OCI-LY1 (cell line): ENCODE data around the gene GPR22.
A peak's percentile ranks its signal among the peaks of the same experiment; 100 is the strongest.

Experiments used
- H2AFZ ChIP-seq: fragments of 200-600 bp; sonication (generic), shearing (Covaris generic); 2 replicates; pipeline ENCODE4 v1.6.0; 2014; ENCODE audit warnings: antibody characterized with exemption, mild to moderate bottlenecking, low read length
- H3F3A ChIP-seq: fragments of 200-600 bp; sonication (generic), shearing (Covaris generic); 2 replicates; pipeline ENCODE4 v1.6.0; 2014; ENCODE audit warnings: mild to moderate bottlenecking, antibody characterized with exemption, low read length, moderate library complexity; ENCODE audit not compliant: insufficient read depth
- H3K27ac ChIP-seq: fragments of 200-600 bp; sonication (generic); 2 replicates; pipeline ENCODE4 v1.5.1; 2014; ENCODE audit warnings: low read length, mixed run types, mild to moderate bottlenecking, low read depth; ENCODE audit not compliant: poor library complexity, severe bottlenecking
- H3K27me3 ChIP-seq: fragments of 200-600 bp; sonication (generic); 2 replicates; pipeline ENCODE4 v1.6.0; 2014; ENCODE audit warnings: antibody characterized with exemption, mild to moderate bottlenecking, low read length, moderate library complexity; ENCODE audit not compliant: insufficient read depth
- H3K36me3 ChIP-seq: fragments of 200-600 bp; sonication (generic); 2 replicates; pipeline ENCODE4 v1.6.1; 2014; ENCODE audit warnings: mild to moderate bottlenecking, antibody characterized with exemption, low read length, moderate library complexity, mixed read lengths; ENCODE audit not compliant: insufficient read depth
- H3K4me1 ChIP-seq: fragments of 200-600 bp; sonication (generic); 2 replicates; pipeline ENCODE4 v1.5.1; 2014; ENCODE audit warnings: mild to moderate bottlenecking, low read length, moderate library complexity; ENCODE audit not compliant: insufficient read depth, severe bottlenecking
- H3K4me2 ChIP-seq: fragments of 200-600 bp; sonication (generic), shearing (Covaris generic); 2 replicates; pipeline ENCODE4 v1.6.1; 2014; ENCODE audit warnings: low read length
- H3K4me3 ChIP-seq: fragments of 200-600 bp; sonication (generic); 2 replicates; pipeline ENCODE4 v1.5.1; 2014; ENCODE audit warnings: low read length, low read depth, mild to moderate bottlenecking, mixed read lengths; ENCODE audit not compliant: poor library complexity, severe bottlenecking
- H3K79me2 ChIP-seq: fragments of 200-600 bp; shearing (Covaris generic); 2 replicates; pipeline ENCODE4 v1.6.1; 2016; ENCODE audit warnings: mixed run types, low read length, mixed read lengths; ENCODE audit not compliant: insufficient read depth
- H3K9ac ChIP-seq: fragments of 200-600 bp; sonication (generic), shearing (Covaris generic); 2 replicates; pipeline ENCODE4 v1.6.1; 2014; ENCODE audit warnings: mild to moderate bottlenecking, low read length, mixed read lengths
- H3K9me2 ChIP-seq: fragments of 200-600 bp; sonication (generic), shearing (Covaris generic); 2 replicates; pipeline ENCODE4 v1.6.1; 2014; ENCODE audit warnings: low read depth, mild to moderate bottlenecking, low read length, mixed read lengths
- H3K9me3 ChIP-seq: fragments of 200-600 bp; shearing (Covaris generic); 2 replicates; pipeline ENCODE4 v1.6.1; 2014; ENCODE audit warnings: low read length, mixed read lengths
- H4K20me1 ChIP-seq: fragments of 200-600 bp; sonication (generic), shearing (Covaris generic); 2 replicates; pipeline ENCODE4 v1.6.0; 2016; ENCODE audit warnings: mild to moderate bottlenecking, low read length; ENCODE audit not compliant: insufficient read depth
- EZH2 ChIP-seq: fragments of 200-600 bp; sonication (generic), shearing (Covaris generic); IDR thresholded peaks from 2 replicates; pipeline ENCODE4 v1.8.0; 2017; ENCODE audit warnings: borderline replicate concordance, mixed run types, mild to moderate bottlenecking, antibody characterized with exemption, low read length, moderate library complexity, mixed read lengths
- TF ChIP-seq, protein P1 (sequence below): fragments of 200-600 bp; sonication (generic), shearing (Covaris generic); IDR thresholded peaks from 2 replicates; pipeline ENCODE4 v1.5.1; 2017; ENCODE audit warnings: mild to moderate bottlenecking, antibody characterized with exemption, low read length, moderate library complexity, mixed read lengths

The GPR22 gene

GRCh38 chr7:107453388-107453787 lies 16.5 kb upstream of the GPR22 start:
- Histone ChIP-seq H3K4me3 (no peak overlapping the region), H3K9me2 (no peaks in the 10 kb centered on the region), H3K36me3 (peaks cover 8% of the 10 kb centered on the region), H2AFZ (no peak overlapping the region), H3K27ac (no peak overlapping the region), H3K9me3 (no peaks in the 10 kb centered on the region; the same call in 1 of the 2 replicates), H3K4me1 (no peaks in the 10 kb centered on the region), H3K4me2 (no peak overlapping the region), H3K79me2 (no peaks in the 10 kb centered on the region), H4K20me1 (no peaks in the 10 kb centered on the region), H3K9ac (no peak overlapping the region), H3K27me3 (no peaks in the 10 kb centered on the region), H3F3A (no peaks in the 10 kb centered on the region)
- no peak for TF ChIP-seq EZH2
- TF ChIP-seq, protein P1, sequence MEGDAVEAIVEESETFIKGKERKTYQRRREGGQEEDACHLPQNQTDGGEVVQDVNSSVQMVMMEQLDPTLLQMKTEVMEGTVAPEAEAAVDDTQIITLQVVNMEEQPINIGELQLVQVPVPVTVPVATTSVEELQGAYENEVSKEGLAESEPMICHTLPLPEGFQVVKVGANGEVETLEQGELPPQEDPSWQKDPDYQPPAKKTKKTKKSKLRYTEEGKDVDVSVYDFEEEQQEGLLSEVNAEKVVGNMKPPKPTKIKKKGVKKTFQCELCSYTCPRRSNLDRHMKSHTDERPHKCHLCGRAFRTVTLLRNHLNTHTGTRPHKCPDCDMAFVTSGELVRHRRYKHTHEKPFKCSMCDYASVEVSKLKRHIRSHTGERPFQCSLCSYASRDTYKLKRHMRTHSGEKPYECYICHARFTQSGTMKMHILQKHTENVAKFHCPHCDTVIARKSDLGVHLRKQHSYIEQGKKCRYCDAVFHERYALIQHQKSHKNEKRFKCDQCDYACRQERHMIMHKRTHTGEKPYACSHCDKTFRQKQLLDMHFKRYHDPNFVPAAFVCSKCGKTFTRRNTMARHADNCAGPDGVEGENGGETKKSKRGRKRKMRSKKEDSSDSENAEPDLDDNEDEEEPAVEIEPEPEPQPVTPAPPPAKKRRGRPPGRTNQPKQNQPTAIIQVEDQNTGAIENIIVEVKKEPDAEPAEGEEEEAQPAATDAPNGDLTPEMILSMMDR = no peak

GRCh38 chr7:107461938-107462533 lies 7.8 kb upstream of the GPR22 start:
- H4K20me1 ChIP-seq = no peaks in the 10 kb centered on the region
- H3K9me3 ChIP-seq = no peaks in the 10 kb centered on the region; the same call in 1 of the 2 replicates
- no peaks in the 10 kb centered on the region for H3K4me1 ChIP-seq
- H2AFZ ChIP-seq = no peak overlapping the region
- no peaks in the 10 kb centered on the region for H3K27me3 ChIP-seq
- no peak overlapping the region for H3K4me2 ChIP-seq
- no peaks in the 10 kb centered on the region for H3F3A ChIP-seq
- TF ChIP-seq, protein P1 = no peak
- no peak for TF ChIP-seq EZH2
- H3K36me3 ChIP-seq = peaks cover 10% of the 10 kb centered on the region
- H3K79me2 ChIP-seq = no peaks in the 10 kb centered on the region
- no peak overlapping the region for H3K9ac ChIP-seq
- H3K27ac ChIP-seq = no peak overlapping the region
- H3K4me3 ChIP-seq = no peak overlapping the region
- H3K9me2 ChIP-seq = no peaks in the 10 kb centered on the region

DNA sequence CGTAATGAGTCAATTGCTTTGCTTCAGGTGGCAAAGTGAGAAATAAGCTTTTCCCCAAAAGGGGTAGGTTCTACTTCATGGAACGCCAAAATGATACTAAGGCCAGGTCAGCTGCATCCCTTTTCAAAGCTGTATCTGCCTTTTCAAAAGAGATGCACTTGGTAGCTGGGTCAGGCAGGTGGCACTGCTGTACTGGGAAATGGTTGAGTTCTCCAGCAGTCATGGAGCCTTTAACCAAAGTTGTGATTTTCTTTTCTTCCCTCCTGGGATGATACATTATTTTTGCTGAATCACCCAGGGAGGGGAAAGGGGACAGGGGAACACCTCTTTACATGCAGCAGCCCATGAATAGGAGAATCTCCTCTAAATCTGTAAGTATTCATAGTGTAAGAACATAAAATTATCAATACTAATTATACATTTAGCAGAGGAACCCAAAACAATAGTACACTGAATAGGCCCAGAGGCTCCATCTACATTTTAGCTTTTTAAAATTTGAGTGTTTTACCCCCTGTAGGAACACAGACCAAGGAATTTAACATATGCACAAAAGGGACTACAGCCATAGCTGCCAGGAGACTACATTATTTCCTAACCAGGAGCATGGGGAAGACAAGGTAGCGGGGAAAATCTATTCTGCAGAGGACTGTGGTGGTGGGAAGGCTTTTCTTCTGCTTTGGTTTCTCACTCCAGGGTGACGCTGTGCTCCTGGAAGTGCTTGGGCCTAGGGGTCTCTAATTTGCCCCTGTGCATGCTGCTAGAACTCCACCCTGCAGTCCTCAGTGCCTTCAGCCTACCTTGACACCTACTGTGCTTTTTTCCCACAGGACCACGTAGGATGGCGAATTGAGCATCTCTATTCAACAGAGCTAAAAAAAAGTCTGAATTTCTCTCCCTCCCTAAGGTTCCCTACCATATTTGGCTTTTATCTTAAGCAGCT lies 6.4 kb upstream of the GPR22 start:
- H2AFZ ChIP-seq = no peak overlapping the region

More for the DNA sequence above, 6.4 kb upstream of the GPR22 start:
- peaks cover 2% of the 10 kb centered on the region; the same call in 1 of the 2 replicates for H3K36me3 ChIP-seq
- H3K4me3 ChIP-seq = no peak overlapping the region
- H3K9ac ChIP-seq = no peak overlapping the region
- TF ChIP-seq EZH2 = no peak
- TF ChIP-seq, protein P1 = peak; percentile 92
- H3K9me2 ChIP-seq = no peaks in the 10 kb centered on the region
- H3K4me2 ChIP-seq = no peak overlapping the region
- H3F3A ChIP-seq = no peaks in the 10 kb centered on the region
- H4K20me1 ChIP-seq = no peaks in the 10 kb centered on the region
- H3K9me3 ChIP-seq = no peaks in the 10 kb centered on the region
- H3K27me3 ChIP-seq = no peaks in the 10 kb centered on the region
- H3K27ac ChIP-seq = no peak overlapping the region
- no peaks in the 10 kb centered on the region for H3K79me2 ChIP-seq
- no peaks in the 10 kb centered on the region for H3K4me1 ChIP-seq
